SK-N-SH (cell line): ENCODE measurements around the gene UTP11. TPM values are rescaled to one million over a fixed set of nuclear protein-coding genes. Genes with fewer than 3 reads are reported as not detected.
A peak's percentile ranks its signal among the peaks of the same experiment; 100 is the strongest.

ENCODE experiments used
- CTCF ChIA-PET: fragments of 300-600, 350-600 bp; formaldehyde crosslinking; extraction: SDS; loops from one replicate; lab custom pipeline; 2021; lab: Yijun Ruan, JAX
- POLR2A ChIA-PET: fragments of 350-600 bp; sonication (Branson Sonifier 250); formaldehyde crosslinking; extraction: SDS; loops from one replicate; lab custom pipeline; 2020; ENCODE audit warnings: antibody characterized with exemption, inconsistent platforms; lab: Yijun Ruan, JAX
- DNase-seq: peaks from one replicate; pipeline ENCODE4 v3.0.0; 2012
- H2AFZ ChIP-seq: fragments of 200-600 bp; sonication (generic); 2 replicates; pipeline ENCODE4 v1.8.1; 2016; ENCODE audit warnings: antibody characterized with exemption, mild to moderate bottlenecking, low read depth
- H3F3A ChIP-seq: fragments of 200-600 bp; sonication (generic); replicated peaks from 2 replicates; pipeline ENCODE3; 2016; ENCODE audit warnings: antibody characterized with exemption, mild to moderate bottlenecking; ENCODE audit not compliant: insufficient read depth
- H3K27ac ChIP-seq, 2 experiments: fragments of 200-500 bp in 1 of 2; fragments of 200-600 bp in 1 of 2; sonication (Bioruptor generic) in 1 of 2; sonication (generic), shearing (Covaris generic) in 1 of 2; 2 replicates each; pipeline versions ENCODE4 v1.5.1 to v1.6.1; 2014 to 2016; ENCODE audit warnings: low read depth in 2 of 2, inconsistent platforms in 1 of 2, low read length in 1 of 2, mild to moderate bottlenecking in 1 of 2, mixed read lengths in 1 of 2
- H3K27me3 ChIP-seq: fragments of 200-600 bp; sonication (generic), shearing (Covaris generic); 2 replicates; pipeline ENCODE4 v1.6.1; 2016; ENCODE audit warnings: mixed run types; ENCODE audit not compliant: insufficient read depth
- H3K36me3 ChIP-seq, 2 experiments: fragments of 200-500 bp in 1 of 2; fragments of 200-600 bp in 1 of 2; sonication (Bioruptor generic) in 1 of 2; sonication (generic) in 1 of 2; replicated peaks in 1 of 2; 2 replicates each; pipeline versions ENCODE3 to v1.5.1; 2014 to 2016; ENCODE audit warnings: low read length in 1 of 2, mild to moderate bottlenecking in 1 of 2; ENCODE audit not compliant: insufficient read depth in 2 of 2, control insufficient read depth in 1 of 2
- H3K4me1 ChIP-seq, 2 experiments: fragments of 200-500 bp in 1 of 2; fragments of 200-600 bp in 1 of 2; sonication (Bioruptor generic) in 1 of 2; sonication (generic), shearing (Covaris generic) in 1 of 2; 2 replicates each; pipeline versions ENCODE4 v1.5.1 to v1.6.1; 2014 to 2016; ENCODE audit warnings: low read depth in 1 of 2, low read length in 1 of 2, mixed run types in 1 of 2; ENCODE audit not compliant: insufficient read depth in 2 of 2, control insufficient read depth in 1 of 2
- H3K4me2 ChIP-seq: fragments of 200-600 bp; sonication (generic), shearing (Covaris generic); 2 replicates; pipeline ENCODE4 v1.6.1; 2017; ENCODE audit warnings: mixed run types
- H3K4me3 ChIP-seq, 2 experiments: fragments of 200-500 bp in 1 of 2; fragments of 200-600 bp in 1 of 2; sonication (Bioruptor generic) in 1 of 2; sonication (generic), shearing (Covaris generic) in 1 of 2; 2 replicates each; pipeline versions ENCODE4 v1.5.1 to v1.8.1; 2014 to 2016; ENCODE audit warnings: low read depth in 2 of 2, inconsistent platforms in 1 of 2, low read length in 1 of 2, mild to moderate bottlenecking in 1 of 2, mixed read lengths in 1 of 2, moderate library complexity in 1 of 2
- H3K79me2 ChIP-seq: fragments of 200-600 bp; sonication (generic); 2 replicates; pipeline ENCODE4 v1.8.1; 2017; ENCODE audit warnings: mild to moderate bottlenecking; ENCODE audit not compliant: insufficient read depth
- H3K9ac ChIP-seq: fragments of 200-600 bp; sonication (generic); 2 replicates; pipeline ENCODE4 v1.6.1; 2017; ENCODE audit warnings: mixed run types
- H3K9me2 ChIP-seq: fragments of 200-600 bp; sonication (generic); 2 replicates; pipeline ENCODE4 v1.6.1; 2017; ENCODE audit warnings: mixed run types
- H3K9me3 ChIP-seq: fragments of 200-600 bp; sonication (generic); 2 replicates; pipeline ENCODE4 v1.6.1; 2017; ENCODE audit warnings: mixed run types, mild to moderate bottlenecking, moderate library complexity
- H4K20me1 ChIP-seq: fragments of 200-600 bp; sonication (generic); 2 replicates; pipeline ENCODE4 v1.6.1; 2017; ENCODE audit warnings: mild to moderate bottlenecking, mixed run types; ENCODE audit not compliant: insufficient read depth
- CHD2 ChIP-seq: fragments of 150-350 bp; IDR thresholded peaks from 2 replicates; pipeline ENCODE4 v1.6.1; 2018; ENCODE audit warnings: low read length; ENCODE audit not compliant: partially characterized antibody
- EP300 ChIP-seq, 2 experiments: IDR thresholded peaks; 2 replicates each; pipeline versions ENCODE4 v1.4.0 to v1.6.1; 2012; ENCODE audit warnings: borderline replicate concordance in 1 of 2, low read depth in 1 of 2, low read length in 1 of 2
- EZH2phosphoT487 ChIP-seq: fragments of 200-600 bp; sonication (generic); IDR thresholded peaks from 2 replicates; pipeline ENCODE4 v1.6.1; 2017; ENCODE audit warnings: low read depth, mixed run types, mild to moderate bottlenecking, antibody characterized with exemption, moderate library complexity, borderline replicate concordance
- FOXJ3 ChIP-seq: sonication (generic); formaldehyde crosslinking; IDR thresholded peaks from 2 replicates; pipeline ENCODE4 v1.5.1; 2020; ENCODE audit warnings: mild to moderate bottlenecking, missing genetic modification reagents
- FOXM1 ChIP-seq: IDR thresholded peaks from 2 replicates; pipeline ENCODE4 v1.4.0; 2012; ENCODE audit warnings: low read depth, mild to moderate bottlenecking
- GABPA ChIP-seq: IDR thresholded peaks from 2 replicates; pipeline ENCODE4 v1.4.0; 2012; ENCODE audit warnings: low read depth, mild to moderate bottlenecking
- IRF3 ChIP-seq: fragments of 150-350 bp; IDR thresholded peaks from 2 replicates; pipeline ENCODE4 v1.6.1; 2016; ENCODE audit warnings: mild to moderate bottlenecking, low read depth, low read length
- JUND ChIP-seq: IDR thresholded peaks from 2 replicates; pipeline ENCODE4 v1.4.0; 2012
- MEF2A ChIP-seq: IDR thresholded peaks from 2 replicates; pipeline ENCODE4 v1.4.0; 2012; ENCODE audit warnings: low read depth, borderline replicate concordance
- NFIC ChIP-seq: IDR thresholded peaks from 2 replicates; pipeline ENCODE4 v1.4.0; 2012; ENCODE audit warnings: borderline replicate concordance
- NRF1 ChIP-seq: IDR thresholded peaks from 2 replicates; pipeline ENCODE4 v1.6.1; 2012; ENCODE audit warnings: low read depth, mild to moderate bottlenecking, low read length
- RAD21 ChIP-seq: IDR thresholded peaks from 2 replicates; pipeline ENCODE4 v1.6.1; 2012; ENCODE audit warnings: mild to moderate bottlenecking, low read length
- RFX5 ChIP-seq: IDR thresholded peaks from 2 replicates; pipeline ENCODE4 v1.6.1; 2012; ENCODE audit warnings: mild to moderate bottlenecking, improper control_type of control experiment, low read length
- RXRA ChIP-seq: IDR thresholded peaks from 2 replicates; pipeline ENCODE4 v1.4.0; 2012; ENCODE audit warnings: low read depth, mild to moderate bottlenecking, borderline replicate concordance
- TAF1 ChIP-seq: IDR thresholded peaks from 2 replicates; pipeline ENCODE4 v1.6.1; 2012; ENCODE audit warnings: low read depth, mild to moderate bottlenecking, low read length, moderate library complexity, borderline replicate concordance
- TEAD4 ChIP-seq: IDR thresholded peaks from 2 replicates; pipeline ENCODE4 v1.4.0; 2012; ENCODE audit warnings: mild to moderate bottlenecking, borderline replicate concordance; ENCODE audit not compliant: insufficient read depth
- USF1 ChIP-seq: IDR thresholded peaks from 2 replicates; pipeline ENCODE4 v1.4.0; 2012; ENCODE audit warnings: low read depth, borderline replicate concordance
- WGBS: methylation state at CpG from one replicate; pipeline ENCODE4 v1.1.6; 2017; ENCODE audit warnings: low lambda C conversion rate; 5-methylcytosine and 5-hydroxymethylcytosine counted together
- polyA plus RNA-seq, 3 experiments: library from polyadenylated mRNA; depleted of rRNA; stranded (reverse); fragments of >200 nt; gene quantifications; 2 replicates each; pipeline ENCODE4 v1.2.3, GENCODE V29; 2012
- TF ChIP-seq, protein P1 (sequence below): fragments of 150-350 bp; IDR thresholded peaks from 2 replicates; pipeline ENCODE4 v1.6.1; 2017; ENCODE audit warnings: antibody characterized with exemption, low read length, low read depth, borderline replicate concordance
- TF ChIP-seq, protein P2 (sequence below): IDR thresholded peaks from 2 replicates; pipeline ENCODE4 v1.6.1; 2012; ENCODE audit warnings: mild to moderate bottlenecking, low read depth, low read length, moderate library complexity

Gene UTP11
- polyA plus RNA-seq, 1 of the 3 experiments (the other 2 are of a cell fraction), result 26.8 TPM

GRCh38 chr1:38003261-38004250 is 9.0 kb upstream of the UTP11 start:
- DNase-seq, result no peak
- Histone ChIP-seq H4K20me1 (no peaks in the 10 kb centered on the region), H3K9me2 (no peaks in the 10 kb centered on the region), H3K36me3 (peaks cover 0 to 3% of the 10 kb centered on the region in 2 experiments), H3F3A (peaks cover 28% of the 10 kb centered on the region), H3K9me3 (no peaks in the 10 kb centered on the region), H3K4me1 (peaks cover 43 to 47% of the 10 kb centered on the region in 2 experiments), H2AFZ (no peak overlapping the region), H3K27me3 (no peaks in the 10 kb centered on the region), H3K79me2 (peaks cover 49% of the 10 kb centered on the region), H3K9ac (peak overlapping the region; percentile 75; the same call in 1 of the 2 replicates), H3K4me2 (peak overlapping the region; percentile 98), H3K4me3 (peak overlapping the region; percentile 66 to 68), H3K27ac (no peak overlapping the region)
- WGBS, result 85% methylated on average over 4 of the region's 8 CpGs
- TF ChIP-seq RAD21 (no peak), FOXJ3 (CRISPR knock-in tag) (no peak), JUND (no peak), CHD2 (no peak), NFIC (no peak), TEAD4 (no peak), FOXM1 (no peak), TAF1 (no peak), IRF3 (no peak), MEF2A (no peak), EP300 (IDR thresholded peaks at IDR 0.05; ENCODE audit: borderline replicate concordance in 1 of 2, low read depth in 1 of 2, low read length in 1 of 2) (no peak), USF1 (no peak), GABPA (no peak), RXRA (no peak), NRF1 (no peak), RFX5 (no peak), EZH2phosphoT487 (no peak)
- TF ChIP-seq, protein P1, sequence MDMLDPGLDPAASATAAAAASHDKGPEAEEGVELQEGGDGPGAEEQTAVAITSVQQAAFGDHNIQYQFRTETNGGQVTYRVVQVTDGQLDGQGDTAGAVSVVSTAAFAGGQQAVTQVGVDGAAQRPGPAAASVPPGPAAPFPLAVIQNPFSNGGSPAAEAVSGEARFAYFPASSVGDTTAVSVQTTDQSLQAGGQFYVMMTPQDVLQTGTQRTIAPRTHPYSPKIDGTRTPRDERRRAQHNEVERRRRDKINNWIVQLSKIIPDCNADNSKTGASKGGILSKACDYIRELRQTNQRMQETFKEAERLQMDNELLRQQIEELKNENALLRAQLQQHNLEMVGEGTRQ, result no peak
- TF ChIP-seq, protein P2, sequence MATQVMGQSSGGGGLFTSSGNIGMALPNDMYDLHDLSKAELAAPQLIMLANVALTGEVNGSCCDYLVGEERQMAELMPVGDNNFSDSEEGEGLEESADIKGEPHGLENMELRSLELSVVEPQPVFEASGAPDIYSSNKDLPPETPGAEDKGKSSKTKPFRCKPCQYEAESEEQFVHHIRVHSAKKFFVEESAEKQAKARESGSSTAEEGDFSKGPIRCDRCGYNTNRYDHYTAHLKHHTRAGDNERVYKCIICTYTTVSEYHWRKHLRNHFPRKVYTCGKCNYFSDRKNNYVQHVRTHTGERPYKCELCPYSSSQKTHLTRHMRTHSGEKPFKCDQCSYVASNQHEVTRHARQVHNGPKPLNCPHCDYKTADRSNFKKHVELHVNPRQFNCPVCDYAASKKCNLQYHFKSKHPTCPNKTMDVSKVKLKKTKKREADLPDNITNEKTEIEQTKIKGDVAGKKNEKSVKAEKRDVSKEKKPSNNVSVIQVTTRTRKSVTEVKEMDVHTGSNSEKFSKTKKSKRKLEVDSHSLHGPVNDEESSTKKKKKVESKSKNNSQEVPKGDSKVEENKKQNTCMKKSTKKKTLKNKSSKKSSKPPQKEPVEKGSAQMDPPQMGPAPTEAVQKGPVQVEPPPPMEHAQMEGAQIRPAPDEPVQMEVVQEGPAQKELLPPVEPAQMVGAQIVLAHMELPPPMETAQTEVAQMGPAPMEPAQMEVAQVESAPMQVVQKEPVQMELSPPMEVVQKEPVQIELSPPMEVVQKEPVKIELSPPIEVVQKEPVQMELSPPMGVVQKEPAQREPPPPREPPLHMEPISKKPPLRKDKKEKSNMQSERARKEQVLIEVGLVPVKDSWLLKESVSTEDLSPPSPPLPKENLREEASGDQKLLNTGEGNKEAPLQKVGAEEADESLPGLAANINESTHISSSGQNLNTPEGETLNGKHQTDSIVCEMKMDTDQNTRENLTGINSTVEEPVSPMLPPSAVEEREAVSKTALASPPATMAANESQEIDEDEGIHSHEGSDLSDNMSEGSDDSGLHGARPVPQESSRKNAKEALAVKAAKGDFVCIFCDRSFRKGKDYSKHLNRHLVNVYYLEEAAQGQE, result no peak
- ChIA-PET POLR2A (no interaction called here), CTCF (interaction anchor here (1.4 to 5.2 kb wide), 2 partner anchors 13 to 16 kb away, joined by 4 to 37 read pairs; partner anchors contain the start of gene SF3A3)
